Neural crest cell (in vitro differentiated cells): Measurements from ENCODE around the gene SCD5. TPM values are rescaled to one million over a fixed set of nuclear protein-coding genes. Genes with fewer than 3 reads are reported as not detected.

Experiments
- DNase-seq: peaks from one replicate; pipeline ENCODE4 v3.0.0; 2021; ENCODE audit warnings: low read depth, mixed read lengths, low spot score
- H3K27ac Mint-ChIP-seq: one replicate; pipeline ENCODE4 v1.8.0; 2021; ENCODE audit warnings: mild to moderate bottlenecking, mixed read lengths; ENCODE audit not compliant: unreplicated experiment
- H3K27me3 Mint-ChIP-seq: 2 replicates; pipeline ENCODE4 v1.8.0; 2021; ENCODE audit warnings: low read depth, mild to moderate bottlenecking, mixed read lengths
- H3K36me3 Mint-ChIP-seq: 2 replicates; pipeline ENCODE4 v1.8.0; 2021; ENCODE audit warnings: low read depth, mild to moderate bottlenecking, mixed read lengths
- H3K4me1 Mint-ChIP-seq: 2 replicates; pipeline ENCODE4 v1.8.0; 2021; ENCODE audit warnings: mixed read lengths
- H3K4me3 Mint-ChIP-seq: one replicate; pipeline ENCODE4 v1.8.0; 2021; ENCODE audit warnings: mild to moderate bottlenecking, mixed read lengths
- H3K9me3 Mint-ChIP-seq: 2 replicates; pipeline ENCODE4 v1.8.0; 2021; ENCODE audit warnings: mixed read lengths
- total RNA-seq: library from RNA; stranded (reverse); gene quantifications from 2 replicates; pipeline ENCODE4 v1.2.1, GENCODE V29; 2021
- TF ChIP-seq, protein P1 (sequence below): fragments of 200-600 bp; sonication (generic); conservative IDR thresholded peaks from 2 replicates; pipeline ENCODE4 v1.5.0; 2021; ENCODE audit warnings: antibody characterized with exemption, mild to moderate bottlenecking

SCD5 gene
- total RNA-seq, 1 donor from 2014 or later: 40.7 TPM

DNA sequence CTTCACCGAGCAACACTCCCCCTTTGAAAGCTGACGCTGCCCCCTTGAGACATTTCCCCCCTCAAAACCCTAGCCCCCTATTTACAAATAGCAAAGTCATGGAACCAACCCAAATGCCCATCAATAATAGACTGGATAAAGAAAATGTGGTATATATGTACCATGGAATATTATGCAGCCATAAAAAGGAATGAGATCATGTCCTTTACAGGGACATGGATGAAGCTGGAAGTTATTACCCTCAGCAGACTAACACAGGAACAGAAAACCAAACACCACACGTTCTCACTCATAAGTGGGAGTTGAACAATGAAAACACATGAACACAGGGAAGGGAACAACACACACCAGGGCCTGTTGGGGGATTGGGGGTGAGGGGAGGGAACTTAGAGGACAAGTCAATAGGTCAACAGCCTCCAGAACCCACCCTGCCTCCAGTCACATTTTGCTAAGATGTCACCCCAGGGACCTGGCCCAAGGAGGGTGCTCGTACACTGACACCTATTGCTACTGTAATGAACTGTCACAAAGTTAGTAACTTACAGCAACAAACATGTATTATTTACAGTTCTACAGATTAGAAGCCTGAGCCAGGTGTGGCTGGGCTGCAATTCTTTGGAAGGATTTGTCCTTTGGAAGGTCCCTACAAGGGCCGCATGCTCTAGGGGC, 20.6 kb downstream of the SCD5 start:
- Mint-ChIP-seq H3K27ac (no peak overlapping the region), H3K27me3 (no peaks in the 10 kb centered on the region), H3K36me3 (peaks cover 3% of the 10 kb centered on the region), H3K9me3 (no peaks in the 10 kb centered on the region), H3K4me3 (no peak overlapping the region), H3K4me1 (peaks cover 1% of the 10 kb centered on the region)
- TF ChIP-seq, protein P1, sequence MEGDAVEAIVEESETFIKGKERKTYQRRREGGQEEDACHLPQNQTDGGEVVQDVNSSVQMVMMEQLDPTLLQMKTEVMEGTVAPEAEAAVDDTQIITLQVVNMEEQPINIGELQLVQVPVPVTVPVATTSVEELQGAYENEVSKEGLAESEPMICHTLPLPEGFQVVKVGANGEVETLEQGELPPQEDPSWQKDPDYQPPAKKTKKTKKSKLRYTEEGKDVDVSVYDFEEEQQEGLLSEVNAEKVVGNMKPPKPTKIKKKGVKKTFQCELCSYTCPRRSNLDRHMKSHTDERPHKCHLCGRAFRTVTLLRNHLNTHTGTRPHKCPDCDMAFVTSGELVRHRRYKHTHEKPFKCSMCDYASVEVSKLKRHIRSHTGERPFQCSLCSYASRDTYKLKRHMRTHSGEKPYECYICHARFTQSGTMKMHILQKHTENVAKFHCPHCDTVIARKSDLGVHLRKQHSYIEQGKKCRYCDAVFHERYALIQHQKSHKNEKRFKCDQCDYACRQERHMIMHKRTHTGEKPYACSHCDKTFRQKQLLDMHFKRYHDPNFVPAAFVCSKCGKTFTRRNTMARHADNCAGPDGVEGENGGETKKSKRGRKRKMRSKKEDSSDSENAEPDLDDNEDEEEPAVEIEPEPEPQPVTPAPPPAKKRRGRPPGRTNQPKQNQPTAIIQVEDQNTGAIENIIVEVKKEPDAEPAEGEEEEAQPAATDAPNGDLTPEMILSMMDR: no peak
- no peak for DNase-seq

DNA sequence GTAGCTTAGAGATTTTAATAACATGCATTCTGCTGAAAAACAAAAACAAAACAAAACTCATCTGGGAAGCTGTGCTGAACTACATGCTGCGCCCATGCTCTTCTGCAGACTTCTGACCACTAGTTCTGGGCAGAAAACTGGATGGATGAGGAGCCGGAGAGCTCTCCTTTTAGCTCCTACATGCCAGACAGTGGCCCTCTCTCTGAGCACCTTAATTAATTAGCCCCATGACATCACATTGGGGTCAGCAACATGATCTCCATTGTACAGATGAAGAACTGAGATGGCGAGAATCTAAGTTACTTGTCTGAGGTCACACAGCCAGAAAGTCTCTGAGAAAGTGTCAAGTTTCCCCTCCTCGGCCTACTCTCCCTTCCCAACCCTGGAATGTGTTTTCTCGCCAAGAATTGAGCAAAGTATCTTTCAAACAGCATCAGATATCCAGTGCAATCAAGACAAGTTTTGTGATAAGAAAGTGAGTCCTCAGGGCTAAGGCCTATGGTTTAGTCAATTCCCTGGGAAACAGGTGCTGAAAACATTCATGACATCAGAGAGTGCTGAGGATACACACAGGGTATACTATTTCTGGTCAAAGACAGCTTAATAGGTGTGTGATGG, 21.6 kb downstream of the SCD5 start:
- Mint-ChIP-seq H3K4me1 (no peaks in the 10 kb centered on the region), H3K36me3 (peaks cover 7% of the 10 kb centered on the region), H3K9me3 (no peaks in the 10 kb centered on the region), H3K27me3 (no peaks in the 10 kb centered on the region), H3K4me3 (no peak overlapping the region), H3K27ac (peak overlapping the region; percentile 57)
- DNase-seq: no peak
- TF ChIP-seq, protein P1: no peak

DNA sequence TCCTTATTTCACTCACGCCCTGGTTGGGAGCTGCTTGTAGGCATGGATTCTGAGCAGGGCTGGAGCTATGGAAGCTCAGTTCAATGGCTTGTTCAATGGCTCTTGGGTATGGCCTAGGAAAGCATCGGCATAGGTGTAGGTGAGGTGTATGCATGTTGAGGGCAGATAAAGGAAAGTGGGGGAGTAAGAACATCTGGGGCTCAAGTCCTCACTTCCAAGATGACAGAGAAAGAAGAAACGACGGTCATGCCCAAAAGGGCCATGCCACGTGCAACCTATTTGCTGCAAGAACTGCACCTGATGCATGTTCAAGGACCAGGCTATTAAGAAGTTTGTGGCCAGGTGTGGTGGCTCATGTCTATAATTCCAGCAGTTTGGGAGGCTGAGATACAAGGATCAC, 23.4 kb downstream of the SCD5 start:
- H3K36me3 Mint-ChIP-seq: peaks cover 7% of the 10 kb centered on the region
- H3K9me3 Mint-ChIP-seq: no peaks in the 10 kb centered on the region
- no peak for DNase-seq
- H3K27me3 Mint-ChIP-seq: no peaks in the 10 kb centered on the region
- TF ChIP-seq, protein P1: no peak
- H3K27ac Mint-ChIP-seq: peak overlapping the region; percentile 85
- no peaks in the 10 kb centered on the region for H3K4me1 Mint-ChIP-seq
- no peak overlapping the region for H3K4me3 Mint-ChIP-seq

DNA sequence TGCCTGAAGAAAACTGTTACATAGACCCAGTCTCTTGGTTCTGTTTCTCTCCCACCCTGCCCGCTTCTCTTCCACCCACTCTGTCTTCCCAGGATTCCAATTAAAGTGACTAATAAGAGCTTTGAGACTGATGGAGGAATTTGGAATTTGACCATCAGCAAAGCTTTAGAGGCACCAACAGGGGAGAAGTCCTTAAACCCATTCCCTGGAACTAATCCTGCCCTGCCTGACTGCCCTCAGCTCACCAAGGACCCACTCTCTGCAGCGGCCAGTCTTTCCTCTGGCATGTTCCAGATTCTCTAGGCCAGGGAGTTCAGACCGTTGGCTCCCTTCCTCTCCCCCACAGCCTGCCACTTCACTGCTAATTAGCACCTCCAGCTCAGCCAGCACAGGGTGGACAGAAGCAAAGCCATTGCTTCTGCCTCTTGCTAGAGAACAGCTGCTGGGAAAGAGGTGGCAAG, 23.9 kb downstream of the SCD5 start:
- Mint-ChIP-seq H3K4me1 (no peaks in the 10 kb centered on the region), H3K27ac (no peak overlapping the region), H3K9me3 (no peaks in the 10 kb centered on the region), H3K27me3 (no peaks in the 10 kb centered on the region), H3K4me3 (no peak overlapping the region), H3K36me3 (peaks cover 7% of the 10 kb centered on the region)
- no peak for DNase-seq
- TF ChIP-seq, protein P1: no peak

DNA sequence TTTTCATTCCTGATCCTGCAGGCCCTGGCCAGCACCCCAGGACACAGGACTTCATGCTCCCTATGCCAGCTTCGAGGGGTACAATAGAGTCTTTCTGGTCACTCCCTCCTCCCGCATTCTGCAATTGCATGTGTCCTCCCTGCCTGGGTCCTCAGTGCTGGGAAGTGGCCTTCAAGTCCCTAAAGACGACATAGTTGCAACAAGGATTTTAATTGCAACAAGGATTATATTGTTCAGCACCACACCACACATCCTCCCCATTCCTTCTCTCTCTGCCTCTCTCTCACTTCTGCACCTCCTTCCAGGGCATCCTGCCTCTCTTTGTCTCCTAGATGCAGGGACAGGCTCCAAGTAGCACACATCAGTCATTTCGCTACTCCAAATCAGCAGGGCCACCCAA, 25.5 kb downstream of the SCD5 start:
- no peaks in the 10 kb centered on the region for H3K4me1 Mint-ChIP-seq
- TF ChIP-seq, protein P1: no peak
- H3K4me3 Mint-ChIP-seq: no peak overlapping the region
- H3K27me3 Mint-ChIP-seq: no peaks in the 10 kb centered on the region
- H3K27ac Mint-ChIP-seq: peak overlapping the region; percentile 92
- DNase-seq: no peak
- peaks cover 7% of the 10 kb centered on the region for H3K36me3 Mint-ChIP-seq
- H3K9me3 Mint-ChIP-seq: no peaks in the 10 kb centered on the region
